Measurements from ENCODE around the gene TOP2A. TPM values are rescaled to one million over a fixed set of nuclear protein-coding genes. Genes with fewer than 3 reads are reported as not detected.
"Not testable (repeated sequence)": the region's sequence is repeated elsewhere in the genome, so short reads cannot be mapped to it uniquely, and the experiment has no call there.

TOP2A gene
- total RNA-seq, 4 donors from 2014 or later, result 0.26 to 145 (median 1.9) TPM; not detected in 1

- TF ChIP-seq CTCF (IDR thresholded peaks at IDR 0.05) (no peak), POLR2A (IDR thresholded peaks at IDR 0.05) (no peak)
Observed at GRCh38 chr17:40374821-40375498, 42.7 kb downstream of the TOP2A start.

GRCh38 chr17:40373999-40374398 lies 43.7 kb downstream of the TOP2A start:
- intact Hi-C loops (cut with DNase I; ENCODE audit: low total_unique reads), result no loop called here
- no peak for DNase-seq
- TF ChIP-seq CTCF (IDR thresholded peaks at IDR 0.05), result no peak
- TF ChIP-seq POLR2A (IDR thresholded peaks at IDR 0.05), result no peak
- Histone ChIP-seq H3K36me3 (no peaks in the 10 kb centered on the region), H3K4me3 (no peak overlapping the region), H3K4me1 (no peaks in the 10 kb centered on the region), H3K9me3 (no peaks in the 10 kb centered on the region), H3K27ac (no peak overlapping the region), H3K27me3 (no peaks in the 10 kb centered on the region)

More at GRCh38 chr17:40374821-40375498, 42.7 kb downstream of the TOP2A start:
- Histone ChIP-seq H3K4me1 (no peaks in the 10 kb centered on the region), H3K9me3 (no peaks in the 10 kb centered on the region), H3K27ac (no peak overlapping the region), H3K27me3 (no peaks in the 10 kb centered on the region), H3K36me3 (no peaks in the 10 kb centered on the region), H3K4me3 (no peak overlapping the region)
- intact Hi-C loops (cut with DNase I; ENCODE audit: low total_unique reads), result no loop called here
- no peak for DNase-seq

GRCh38 chr17:40373324-40373723 lies 44.4 kb downstream of the TOP2A start:
- intact Hi-C loops (cut with DNase I; ENCODE audit: low total_unique reads), result no loop called here
- H3K27ac ChIP-seq, result no peak overlapping the region
- no peaks in the 10 kb centered on the region for H3K4me1 ChIP-seq
- no peak overlapping the region for H3K4me3 ChIP-seq
- no peak for DNase-seq
- H3K27me3 ChIP-seq, result no peaks in the 10 kb centered on the region
- no peaks in the 10 kb centered on the region for H3K36me3 ChIP-seq
- no peak for TF ChIP-seq CTCF (IDR thresholded peaks at IDR 0.05)
- TF ChIP-seq POLR2A (IDR thresholded peaks at IDR 0.05), result no peak
- no peaks in the 10 kb centered on the region for H3K9me3 ChIP-seq

GRCh38 chr17:40372644-40373043 lies 45.1 kb downstream of the TOP2A start:
- H3K36me3 ChIP-seq; H3K27me3 ChIP-seq; H3K27ac ChIP-seq; H3K9me3 ChIP-seq; H3K4me1 ChIP-seq; H3K4me3 ChIP-seq; intact Hi-C loops (cut with DNase I; ENCODE audit: low total_unique reads); DNase-seq: not testable (repeated sequence)

GRCh38 chr17:40372031-40372430 lies 45.7 kb downstream of the TOP2A start:
- no peak for DNase-seq
- Histone ChIP-seq H3K27ac (no peak overlapping the region), H3K9me3 (no peaks in the 10 kb centered on the region), H3K36me3 (no peaks in the 10 kb centered on the region), H3K4me1 (no peaks in the 10 kb centered on the region), H3K4me3 (no peak overlapping the region), H3K27me3 (no peaks in the 10 kb centered on the region)
- intact Hi-C loops (cut with DNase I; ENCODE audit: low total_unique reads), result no loop called here
- TF ChIP-seq POLR2A (IDR thresholded peaks at IDR 0.05) (no peak), CTCF (IDR thresholded peaks at IDR 0.05) (no peak)
